Measurements from ENCODE around the gene KCNIP4.

Gene KCNIP4

DNA sequence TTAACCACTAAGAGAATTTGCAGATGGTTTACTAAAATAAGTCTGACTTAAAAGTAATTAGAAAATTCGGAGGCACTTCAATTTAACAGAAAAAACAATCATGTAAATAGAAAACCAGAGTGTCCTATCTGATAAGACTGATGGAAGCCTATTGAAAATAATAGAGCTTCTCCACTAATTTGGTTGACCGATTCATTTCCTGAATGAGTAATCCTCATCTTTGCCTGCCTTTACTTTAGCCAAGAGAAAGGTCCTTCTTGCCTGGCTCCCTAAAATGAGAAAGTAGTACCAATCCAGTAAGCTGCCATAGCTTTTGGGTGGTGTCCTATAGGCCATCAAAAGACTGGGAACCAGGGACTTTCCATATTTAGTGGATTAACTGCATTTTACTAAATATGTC is 48.4 kb downstream of the KCNIP4 start:
- DNase-seq, result no peak

DNA sequence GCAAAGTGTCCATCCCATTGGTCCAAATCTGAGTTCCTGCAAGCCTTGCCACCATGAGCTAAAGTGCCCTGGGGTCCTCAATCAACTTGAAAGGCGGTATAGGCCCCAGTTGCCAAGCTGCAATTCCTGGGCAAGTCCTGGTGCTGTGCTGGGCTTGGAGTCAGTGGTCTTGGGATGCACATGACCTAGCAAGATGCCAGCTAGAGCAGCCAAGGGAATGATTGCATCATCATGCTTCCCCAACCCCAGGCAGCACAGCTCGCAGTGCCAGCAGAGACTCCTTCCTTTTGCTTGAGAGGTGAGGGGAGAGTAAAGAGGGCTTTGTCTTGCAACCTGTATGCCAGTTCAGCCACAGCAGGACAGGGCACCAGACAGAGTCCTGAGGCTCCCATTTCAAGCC is 50.5 kb downstream of the KCNIP4 start:
- no peak for DNase-seq

DNA sequence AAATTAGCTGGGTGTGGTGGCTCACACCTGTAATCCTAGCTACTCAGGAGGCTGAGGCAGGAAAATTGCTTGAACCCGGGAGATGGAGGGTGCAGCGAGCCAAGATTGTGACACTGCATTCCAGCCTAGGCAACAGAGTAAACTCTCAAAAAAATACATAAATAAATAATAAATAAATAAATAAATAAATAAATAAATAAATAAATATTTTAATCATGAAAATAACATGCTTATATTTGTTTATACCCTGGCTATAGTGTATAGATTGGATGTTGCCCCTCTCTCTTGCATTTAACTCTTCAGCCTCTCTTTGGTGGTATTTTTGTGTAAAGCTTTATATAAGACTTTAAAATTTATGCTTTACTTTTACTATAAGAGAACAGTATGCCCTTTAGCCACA is 51.8 kb downstream of the KCNIP4 start:
- DNase-seq, result no peak

DNA sequence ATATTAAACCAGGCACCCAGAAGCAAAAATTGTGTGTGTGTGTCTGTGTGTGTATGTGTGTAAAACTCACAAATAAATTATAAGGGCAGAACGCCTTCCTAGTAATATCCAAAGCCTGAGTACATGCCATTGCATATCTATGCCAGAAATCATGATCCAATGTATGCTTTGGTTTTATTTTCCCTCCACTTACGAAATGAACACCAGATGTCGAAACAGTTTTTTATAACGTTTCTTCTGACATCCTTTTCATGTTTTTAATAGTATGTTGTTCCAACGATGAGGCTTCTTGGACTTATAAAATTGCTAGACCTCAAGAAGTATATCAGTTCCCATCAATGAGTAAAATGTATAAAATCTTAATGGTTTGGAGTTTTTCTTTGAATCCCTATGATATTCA is 55.4 kb downstream of the KCNIP4 start:
- peak; percentile 60 for DNase-seq

DNA sequence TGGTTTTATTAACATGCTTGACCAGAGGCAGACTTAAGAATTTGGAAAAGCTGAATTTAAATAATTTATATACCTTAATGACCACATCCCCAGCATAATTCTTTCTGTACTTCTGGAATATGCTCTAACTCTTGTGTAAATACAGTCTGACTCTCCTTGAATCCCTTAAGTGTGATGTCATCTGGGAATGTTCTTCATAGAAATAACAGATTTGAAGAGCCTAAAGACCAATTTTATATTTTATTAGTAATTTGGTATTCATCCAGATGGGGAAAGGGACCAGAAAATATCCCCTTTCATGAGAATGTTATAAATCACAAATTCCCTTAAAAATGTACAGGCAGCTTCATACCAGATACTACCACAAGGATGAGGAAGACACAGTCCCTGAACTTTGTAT is 58.3 kb downstream of the KCNIP4 start:
- DNase-seq, result peak; percentile 50

DNA sequence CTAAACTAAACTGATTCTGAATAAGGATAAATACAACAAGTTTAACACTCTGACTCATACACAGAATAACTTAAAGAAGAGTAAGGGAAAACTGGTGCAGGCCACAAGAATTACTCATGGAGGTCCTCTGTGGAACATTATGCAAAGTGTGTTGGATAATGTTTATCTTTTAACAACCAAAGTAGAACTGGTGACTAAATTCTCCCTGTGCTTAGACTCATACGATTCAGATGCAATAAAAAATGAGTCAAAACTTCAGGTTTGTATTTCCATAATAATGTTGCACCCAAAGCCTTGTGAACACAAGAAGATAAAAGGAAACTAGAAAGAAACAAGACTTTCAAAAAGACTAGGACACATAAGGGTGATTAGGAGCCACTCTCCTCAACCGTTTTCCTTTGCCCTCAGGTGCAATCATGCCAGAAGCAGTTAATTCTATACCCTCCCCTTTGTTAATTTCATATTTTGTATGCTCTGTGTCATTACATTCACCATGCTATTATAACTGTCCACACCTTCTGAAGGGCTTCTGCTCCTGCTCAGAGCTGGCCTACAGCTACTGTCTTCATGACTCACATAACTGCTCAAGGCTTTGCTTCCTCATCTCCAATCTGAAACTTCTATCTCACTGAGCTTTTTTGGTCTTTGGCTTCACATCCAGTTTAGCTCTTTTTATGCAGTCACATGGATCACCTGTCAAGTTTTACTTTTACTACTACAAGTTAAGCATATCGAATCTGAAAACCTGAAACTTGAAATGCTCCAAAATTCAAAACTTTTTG is 60.2 kb downstream of the KCNIP4 start:
- DNase-seq, result peak; percentile 90

DNA sequence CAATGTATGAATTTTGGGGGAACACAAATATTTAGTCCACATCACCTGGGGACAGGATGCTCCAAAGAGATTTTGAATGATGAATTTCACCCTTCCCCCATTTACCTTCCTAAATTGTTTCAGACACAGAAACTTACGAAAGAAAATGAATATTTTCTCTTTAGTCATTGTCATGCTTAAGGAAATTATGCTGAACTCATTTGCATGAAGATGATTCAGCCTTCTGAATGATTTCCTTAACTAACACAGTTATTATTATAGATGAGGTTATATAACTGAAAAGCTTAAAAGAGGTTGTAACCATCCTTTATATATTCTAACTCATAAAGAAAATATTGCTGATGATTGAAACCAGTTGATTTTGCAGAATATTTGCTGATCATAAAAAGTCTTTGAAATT is 61.1 kb downstream of the KCNIP4 start:
- DNase-seq, result peak; percentile 13

DNA sequence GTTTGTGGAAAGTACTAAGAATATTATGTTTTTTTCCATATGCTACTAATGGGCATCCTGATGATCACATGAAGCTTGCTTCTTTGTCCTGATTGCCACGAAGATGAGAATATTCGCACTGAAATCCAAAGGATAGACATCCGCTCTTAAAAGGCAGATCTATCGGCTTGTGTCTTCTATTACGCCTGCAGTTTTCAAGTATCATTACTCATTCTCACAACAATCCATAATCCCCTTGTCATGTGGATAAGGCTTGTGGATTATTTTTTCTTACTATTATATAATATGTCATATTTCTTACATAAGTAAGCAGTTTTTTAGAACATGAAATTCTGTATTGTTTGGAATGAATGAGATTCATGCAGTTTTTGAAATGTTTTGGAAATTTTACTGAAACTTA is 62.8 kb downstream of the KCNIP4 start:
- DNase-seq, result no peak

DNA sequence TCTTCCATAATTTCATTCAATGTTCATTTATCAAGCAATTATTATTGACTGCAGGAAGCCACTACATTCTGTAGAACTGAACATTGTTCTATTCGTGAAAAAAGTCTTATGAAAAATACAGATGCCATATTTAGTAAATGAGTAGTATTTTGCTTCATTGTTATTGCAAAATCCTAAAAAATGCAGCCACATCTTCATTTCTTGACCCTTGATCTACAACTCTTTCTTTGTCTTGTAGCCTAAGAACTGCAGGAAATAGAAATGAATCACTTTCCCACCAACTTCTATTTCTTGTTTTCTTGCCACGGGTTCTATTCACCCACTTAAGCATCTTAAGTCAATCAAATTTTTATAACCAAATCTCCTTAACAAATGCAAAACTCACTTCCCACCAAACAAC is 63.3 kb downstream of the KCNIP4 start:
- DNase-seq, result peak; percentile 52

DNA sequence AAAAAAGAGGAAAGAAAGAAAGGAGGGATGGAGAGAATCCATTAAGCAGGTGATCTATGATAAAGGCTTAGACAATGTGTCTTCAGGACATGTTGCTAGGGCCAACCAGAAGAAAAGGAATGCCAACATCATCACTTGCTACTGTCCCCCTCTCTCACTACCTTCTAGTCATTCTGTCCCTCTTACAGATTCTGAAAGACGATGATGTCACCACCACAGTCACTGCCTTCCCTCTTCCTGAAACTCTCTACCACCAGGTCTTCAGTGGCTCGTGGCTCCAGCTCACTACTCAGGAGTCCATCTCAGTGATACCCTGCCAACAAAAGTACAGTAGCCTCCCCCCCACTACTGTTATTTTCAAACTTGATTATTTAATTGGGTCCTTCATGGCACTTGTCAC is 64.0 kb downstream of the KCNIP4 start:
- no peak for DNase-seq

DNA sequence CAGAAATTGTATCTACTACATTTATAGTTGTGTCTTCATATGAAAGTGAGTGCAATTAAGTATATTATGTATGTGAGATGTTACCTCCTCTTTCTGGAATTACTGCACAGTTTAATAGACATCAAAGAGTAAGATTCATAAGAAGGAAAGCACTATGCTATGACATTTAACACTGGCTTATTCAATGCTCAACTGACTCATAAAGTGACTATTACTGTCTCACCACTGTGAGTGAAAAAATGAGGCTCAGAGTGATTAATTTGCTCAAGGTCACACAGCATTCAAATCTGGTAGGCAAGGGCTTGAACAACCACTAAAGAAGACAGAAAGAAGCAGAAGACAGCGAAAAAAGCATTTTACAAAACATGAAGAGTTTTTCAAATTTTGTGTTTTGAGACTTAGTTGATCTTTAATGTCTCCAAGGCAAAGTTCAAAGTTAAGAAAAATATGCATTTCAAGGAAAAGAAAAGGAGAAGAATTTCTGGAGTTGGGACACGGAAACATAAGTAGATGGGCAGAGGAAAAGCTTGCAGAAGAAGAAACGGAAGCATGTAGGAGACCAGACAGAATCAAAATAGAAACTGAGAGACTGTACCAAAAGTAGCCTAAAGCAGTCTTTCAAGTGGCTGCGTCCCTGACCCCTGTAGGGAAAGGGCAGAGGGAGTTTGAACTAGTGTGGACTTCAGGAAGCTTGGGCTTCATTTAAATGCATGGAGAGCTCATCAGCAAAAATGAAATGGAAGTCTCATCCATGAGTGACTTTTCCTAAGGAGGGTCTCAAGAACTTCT is 66.3 kb downstream of the KCNIP4 start:
- peak; percentile 18 for DNase-seq

DNA sequence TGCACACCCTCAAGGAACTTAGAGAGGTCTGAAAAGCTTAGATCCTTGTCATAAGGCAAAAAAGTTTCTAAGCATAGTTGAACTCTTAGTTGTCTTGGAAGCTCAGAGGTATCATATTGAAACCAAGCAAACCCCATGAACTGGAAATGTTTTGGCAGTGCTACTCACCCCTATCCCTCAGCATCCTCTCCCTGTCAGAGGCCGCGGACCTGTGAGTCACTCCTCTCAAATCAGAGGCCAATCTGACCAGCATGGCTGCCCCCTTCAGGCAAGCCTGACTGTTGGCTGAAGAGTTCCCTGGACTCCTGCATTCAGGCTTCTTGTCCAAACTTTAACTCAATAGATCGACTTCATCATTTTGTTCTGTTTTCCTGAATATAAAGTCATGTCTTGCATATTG is 69.4 kb downstream of the KCNIP4 start:
- no peak for DNase-seq

DNA sequence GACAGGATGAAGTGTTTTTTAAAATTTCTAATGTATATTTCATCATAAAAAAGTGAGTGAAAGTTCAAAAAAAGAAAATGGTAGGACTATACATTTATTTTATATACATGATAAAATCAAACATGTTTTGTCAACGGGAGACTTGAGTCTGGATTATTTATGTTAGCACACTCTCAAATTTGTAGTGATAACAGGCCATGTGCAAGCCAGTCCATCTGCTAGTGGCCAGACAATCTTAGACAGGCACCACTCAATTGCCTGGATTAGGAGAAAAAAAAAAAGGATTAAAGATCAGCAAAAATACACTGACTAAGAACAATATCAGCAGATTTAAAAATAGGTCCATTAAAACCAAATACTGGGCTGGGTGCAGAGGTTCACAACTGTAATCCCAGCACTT is 71.9 kb downstream of the KCNIP4 start:
- no peak for DNase-seq

DNA sequence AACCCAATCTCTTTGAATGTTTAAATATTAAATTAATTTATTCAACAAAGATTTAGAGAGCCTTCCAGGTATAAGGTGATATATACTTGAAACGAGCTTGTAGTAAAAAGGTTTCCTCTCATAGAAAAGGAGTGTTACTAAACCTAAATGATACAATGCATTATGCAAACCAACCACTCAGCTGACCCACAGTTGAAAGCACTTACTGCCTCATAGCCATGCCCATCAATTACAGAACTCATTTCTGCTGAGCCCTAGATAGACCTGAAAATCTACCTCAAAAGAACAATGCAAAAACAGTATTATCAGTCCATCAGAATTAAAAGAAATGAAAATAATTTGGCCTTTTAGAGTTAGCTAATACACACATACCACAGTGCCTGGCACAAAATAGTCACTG is 75.4 kb downstream of the KCNIP4 start:
- no peak for DNase-seq

DNA sequence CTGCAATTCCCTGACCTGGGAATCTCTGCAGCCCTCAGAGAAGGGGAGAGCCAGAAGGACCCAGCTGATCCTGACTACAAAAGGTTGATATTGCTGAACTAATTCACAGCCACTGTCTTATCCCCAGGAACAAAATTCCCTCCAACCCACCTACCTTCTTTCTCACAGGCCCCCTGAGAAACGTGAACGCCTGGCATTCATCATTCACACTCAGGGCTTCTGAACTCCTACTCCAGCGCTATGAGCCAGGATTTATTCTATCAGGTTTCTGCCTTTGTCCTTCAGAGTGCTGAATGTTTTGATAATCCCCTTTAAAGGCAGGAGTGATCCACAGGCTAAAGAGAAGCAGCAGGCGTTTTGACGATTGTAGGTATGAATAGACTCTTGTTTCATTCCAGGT is 76.5 kb downstream of the KCNIP4 start:
- DNase-seq, result no peak

DNA sequence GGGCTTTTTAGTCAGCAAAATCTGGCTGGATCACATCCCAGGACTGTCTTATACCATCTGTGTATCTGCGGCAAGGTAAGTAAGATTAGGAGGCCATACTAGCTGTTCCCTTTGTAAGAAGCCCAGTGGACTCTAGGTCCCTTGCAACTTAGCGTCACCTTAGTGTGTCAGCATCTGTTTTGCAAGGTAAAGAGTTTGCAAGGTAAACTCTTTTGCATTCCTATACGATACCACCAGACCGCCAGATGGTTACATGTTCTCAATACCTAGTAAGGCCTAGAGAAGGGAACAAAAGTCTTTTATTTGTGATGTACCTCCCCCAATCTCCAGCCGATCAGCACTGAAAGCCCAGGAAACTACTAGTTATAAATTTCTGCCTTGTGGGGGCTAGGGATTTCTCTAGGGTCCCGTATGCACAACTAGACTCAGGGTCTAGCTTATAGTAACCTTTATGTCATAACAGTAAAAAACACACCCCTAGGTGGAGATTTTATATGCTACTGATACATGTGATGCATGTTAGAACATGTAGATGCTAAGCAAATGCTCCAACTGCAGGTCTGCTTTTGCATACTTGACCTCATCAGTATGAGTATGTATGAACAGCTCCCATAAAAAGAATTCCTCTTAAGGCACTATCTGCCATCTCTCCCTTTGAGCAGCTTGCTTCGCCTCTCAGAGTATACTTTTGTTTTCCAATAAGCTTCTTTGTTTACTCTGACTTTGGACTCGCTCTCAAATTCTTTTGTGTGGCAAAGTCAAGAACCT is 78.4 kb downstream of the KCNIP4 start:
- DNase-seq, result no peak

DNA sequence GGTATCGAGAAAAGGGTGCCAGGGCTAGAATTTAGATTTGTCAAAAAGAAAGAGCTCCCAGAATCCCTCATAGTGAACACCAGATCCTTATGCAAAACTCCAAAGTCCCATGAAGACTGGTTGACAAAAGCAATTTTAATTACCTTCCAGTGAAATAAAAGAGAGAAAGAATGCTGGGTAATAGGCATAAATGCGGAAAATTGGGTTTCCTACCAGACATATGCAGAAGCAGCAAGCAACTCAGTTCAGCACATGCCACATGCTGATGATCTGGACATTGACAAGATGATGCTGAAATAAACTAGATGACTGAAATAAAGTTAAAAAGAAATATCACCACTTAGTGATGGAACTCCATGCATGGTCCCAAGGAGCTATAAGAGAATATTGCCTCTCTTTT is 83.9 kb downstream of the KCNIP4 start:
- DNase-seq, result no peak

DNA sequence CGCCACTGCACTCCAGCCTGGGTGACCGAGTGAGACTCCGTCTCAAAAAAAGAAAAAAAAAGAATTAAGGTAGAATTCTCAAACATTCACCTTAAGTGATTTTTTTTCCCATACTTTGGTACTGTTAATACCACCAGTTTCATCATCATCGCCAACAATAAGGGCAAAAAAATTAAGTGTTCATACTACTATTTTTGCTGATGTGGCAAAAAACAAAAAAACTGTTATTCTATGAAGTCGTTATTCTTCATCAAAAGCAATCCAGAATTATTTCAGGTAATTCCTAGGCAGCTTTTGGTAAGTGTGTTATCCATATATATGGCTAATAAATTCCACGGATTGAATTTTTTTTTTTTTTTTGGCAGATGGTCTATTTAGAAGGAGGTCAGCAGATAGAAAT is 85.7 kb downstream of the KCNIP4 start:
- DNase-seq, result no peak

DNA sequence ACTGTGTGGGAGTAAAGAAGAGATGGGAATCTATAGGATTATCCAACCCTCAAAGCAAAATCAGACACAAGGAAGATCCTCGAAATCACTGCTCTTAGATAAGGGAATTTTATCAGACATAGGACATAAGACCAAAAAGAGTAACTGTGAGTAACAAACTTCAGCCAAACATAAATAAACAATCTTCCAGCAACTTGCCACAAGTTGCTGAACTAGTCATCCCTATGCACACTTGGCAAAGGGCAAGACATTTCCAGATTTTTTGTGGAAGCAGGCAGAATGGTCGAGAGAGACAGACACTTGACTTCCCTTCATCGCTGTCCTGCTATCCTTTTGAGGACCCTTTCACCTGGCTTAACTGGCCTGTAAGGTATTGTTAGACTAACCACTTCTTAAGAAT is 89.6 kb downstream of the KCNIP4 start:
- no peak for DNase-seq

DNA sequence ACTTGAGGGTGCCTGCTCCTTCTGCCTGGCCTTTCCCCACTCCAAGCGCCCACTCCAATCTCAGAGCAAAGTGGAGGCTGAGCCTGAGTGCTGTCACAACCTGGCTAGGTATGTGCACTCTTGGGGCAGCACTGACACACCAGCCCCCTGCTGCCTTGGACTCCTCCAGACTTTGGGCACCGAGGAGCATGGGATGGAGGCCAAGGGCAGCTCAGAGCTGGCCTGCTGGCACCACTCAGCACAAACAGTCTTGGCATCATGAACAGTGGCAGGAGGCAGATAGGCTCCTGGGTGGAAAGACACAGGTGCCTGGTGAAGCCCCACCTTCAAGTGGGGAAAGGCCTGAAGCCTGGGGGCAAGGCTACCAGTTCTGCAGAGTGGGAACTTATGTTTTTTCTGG is 91.8 kb downstream of the KCNIP4 start:
- DNase-seq, result no peak

DNA sequence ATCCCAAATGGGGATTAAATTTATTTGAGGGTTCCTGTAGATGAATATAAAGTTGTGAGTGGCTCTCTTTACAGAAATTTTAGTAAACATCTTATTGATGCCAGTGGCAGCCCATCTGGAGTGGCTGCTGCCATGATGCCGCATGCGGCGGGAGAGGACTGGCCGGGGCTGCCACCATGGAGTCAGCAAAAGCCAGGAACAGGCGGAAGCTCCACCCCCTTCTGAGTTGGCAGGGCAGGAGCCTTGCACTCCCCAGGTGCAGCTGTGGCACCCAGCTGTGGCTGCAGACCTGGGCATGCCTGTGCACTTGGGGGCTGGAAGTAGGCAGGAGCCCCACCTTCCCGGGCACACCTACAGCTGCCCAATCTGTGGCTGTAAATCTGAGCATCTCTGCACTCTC is 92.3 kb downstream of the KCNIP4 start:
- DNase-seq, result no peak

DNA sequence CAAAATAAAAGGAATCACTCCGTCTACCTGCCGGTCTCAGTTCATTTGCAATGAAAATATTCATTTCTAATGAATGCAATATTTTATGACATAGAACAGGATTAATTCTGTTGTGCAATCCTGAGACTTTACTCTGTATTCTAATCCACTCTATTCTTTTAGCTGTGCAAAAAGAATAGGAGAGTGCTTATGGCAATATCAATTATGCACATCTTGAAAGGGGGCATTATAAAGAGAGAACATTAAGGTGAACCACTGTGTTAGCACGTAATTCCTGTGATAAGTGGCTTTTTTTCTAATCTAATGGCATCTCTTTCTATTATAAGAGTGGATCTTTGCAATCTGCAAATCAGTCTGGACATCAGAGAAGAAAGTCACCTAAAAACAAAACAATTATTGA is 99.5 kb downstream of the KCNIP4 start:
- DNase-seq, result no peak

DNA sequence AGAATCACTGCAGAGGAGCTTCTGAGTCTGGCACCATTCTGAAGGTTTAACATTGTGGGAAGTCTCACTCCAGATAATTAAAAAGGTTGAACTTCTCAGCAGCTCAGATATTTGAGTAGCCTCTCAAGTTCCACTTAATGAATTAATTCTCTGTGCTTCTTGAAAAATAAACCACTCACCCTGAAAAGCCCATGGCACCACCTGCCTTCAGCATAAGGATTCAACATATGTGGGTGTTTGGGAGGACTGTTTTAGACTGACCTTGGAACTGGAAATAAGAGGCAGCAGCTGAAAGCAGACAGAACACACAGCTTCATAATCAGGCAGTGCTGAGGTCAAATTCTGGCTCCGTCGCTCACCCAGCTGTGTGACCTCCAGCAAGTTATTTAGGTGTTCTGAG is 100.6 kb downstream of the KCNIP4 start:
- no peak for DNase-seq

DNA sequence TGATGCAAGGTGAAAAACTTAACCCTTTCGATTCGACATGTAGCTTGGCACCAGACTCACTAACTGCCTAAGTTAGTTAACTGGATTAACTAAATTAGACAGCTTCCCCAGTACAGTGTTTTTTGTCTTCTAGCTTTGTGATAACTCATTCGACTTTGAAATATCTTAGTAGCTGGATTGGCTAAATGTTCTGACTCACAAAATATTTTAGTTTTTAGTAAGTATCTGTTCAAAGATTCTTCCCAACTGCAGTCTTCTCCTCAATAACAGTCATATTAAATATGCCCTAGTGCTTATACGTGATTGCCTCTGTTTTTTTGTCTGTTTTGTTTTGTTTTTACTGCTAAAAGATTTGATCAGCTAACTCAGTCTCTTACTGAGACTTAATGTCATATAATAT is 102.9 kb downstream of the KCNIP4 start:
- peak; percentile 27 for DNase-seq

Data from fibroblast of skin of abdomen (primary cell).